Nephron progenitor cell (in vitro differentiated cells): Measurements from ENCODE around the gene CIAPIN1.
A peak's percentile ranks its signal among the peaks of the same experiment; 100 is the strongest.

ENCODE experiments used
- DNase-seq: peaks from one replicate; pipeline ENCODE4 v3.0.0; 2021
- H3K27ac Mint-ChIP-seq: 2 replicates; pipeline ENCODE4 v1.8.0; 2021; ENCODE audit warnings: mild to moderate bottlenecking, moderate library complexity, mixed read lengths
- H3K27me3 Mint-ChIP-seq: 2 replicates; pipeline ENCODE4 v1.8.0; 2021; ENCODE audit warnings: mild to moderate bottlenecking, low read depth, mixed read lengths; ENCODE audit not compliant: poor library complexity
- H3K36me3 Mint-ChIP-seq: 2 replicates; pipeline ENCODE4 v1.8.0; 2021; ENCODE audit warnings: low read depth, mixed read lengths
- H3K4me1 Mint-ChIP-seq: 2 replicates; pipeline ENCODE4 v1.8.0; 2021; ENCODE audit warnings: mixed read lengths
- H3K4me3 Mint-ChIP-seq: 2 replicates; pipeline ENCODE4 v1.8.0; 2021; ENCODE audit warnings: mild to moderate bottlenecking, moderate library complexity, mixed read lengths
- H3K9me3 Mint-ChIP-seq: 2 replicates; pipeline ENCODE4 v1.8.0; 2021; ENCODE audit warnings: mild to moderate bottlenecking, moderate library complexity, mixed read lengths
- TF ChIP-seq, protein P1 (sequence below): fragments of 200-600 bp; sonication (generic); IDR thresholded peaks from 2 replicates; pipeline ENCODE4 v1.5.0; 2021; ENCODE audit warnings: antibody characterized with exemption

The CIAPIN1 gene

DNA sequence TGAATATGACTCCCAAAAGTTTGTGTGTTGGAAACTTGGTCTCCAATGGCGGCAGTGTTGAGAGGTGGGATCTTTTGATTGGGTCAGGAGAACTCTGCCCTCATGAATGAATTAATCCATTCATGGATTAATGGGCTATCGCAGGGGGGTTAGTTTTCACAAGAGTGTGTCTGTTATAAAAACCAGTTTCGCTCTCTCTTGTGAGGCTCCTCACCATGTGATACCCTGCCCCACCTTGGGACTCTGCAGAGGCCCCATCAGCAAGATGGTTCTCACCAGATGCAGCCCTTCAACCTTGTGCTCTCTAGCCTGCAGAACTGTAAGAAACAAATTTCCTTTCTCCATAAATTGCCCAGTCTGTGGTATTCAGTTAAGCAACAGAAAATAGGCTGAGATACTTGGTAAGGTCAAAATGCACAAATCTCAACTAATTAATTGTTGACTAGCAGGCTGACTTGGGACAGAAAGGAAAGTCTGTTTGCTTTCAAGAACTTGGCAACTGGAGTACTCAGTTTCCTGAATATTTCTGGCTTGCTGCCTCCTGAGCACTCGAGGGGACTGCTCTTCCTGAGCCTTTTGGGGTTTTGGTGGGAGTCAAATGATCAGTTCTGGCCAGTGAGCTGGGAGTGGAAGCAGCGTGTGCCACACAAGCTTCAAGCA is 56.4 kb downstream of the CIAPIN1 start:
- Mint-ChIP-seq H3K4me1 (peaks cover 6% of the 10 kb centered on the region), H3K27me3 (peaks cover 30% of the 10 kb centered on the region), H3K36me3 (no peaks in the 10 kb centered on the region), H3K9me3 (no peaks in the 10 kb centered on the region), H3K4me3 (no peak overlapping the region), H3K27ac (peak overlapping the region; percentile 64)
- TF ChIP-seq, protein P1, sequence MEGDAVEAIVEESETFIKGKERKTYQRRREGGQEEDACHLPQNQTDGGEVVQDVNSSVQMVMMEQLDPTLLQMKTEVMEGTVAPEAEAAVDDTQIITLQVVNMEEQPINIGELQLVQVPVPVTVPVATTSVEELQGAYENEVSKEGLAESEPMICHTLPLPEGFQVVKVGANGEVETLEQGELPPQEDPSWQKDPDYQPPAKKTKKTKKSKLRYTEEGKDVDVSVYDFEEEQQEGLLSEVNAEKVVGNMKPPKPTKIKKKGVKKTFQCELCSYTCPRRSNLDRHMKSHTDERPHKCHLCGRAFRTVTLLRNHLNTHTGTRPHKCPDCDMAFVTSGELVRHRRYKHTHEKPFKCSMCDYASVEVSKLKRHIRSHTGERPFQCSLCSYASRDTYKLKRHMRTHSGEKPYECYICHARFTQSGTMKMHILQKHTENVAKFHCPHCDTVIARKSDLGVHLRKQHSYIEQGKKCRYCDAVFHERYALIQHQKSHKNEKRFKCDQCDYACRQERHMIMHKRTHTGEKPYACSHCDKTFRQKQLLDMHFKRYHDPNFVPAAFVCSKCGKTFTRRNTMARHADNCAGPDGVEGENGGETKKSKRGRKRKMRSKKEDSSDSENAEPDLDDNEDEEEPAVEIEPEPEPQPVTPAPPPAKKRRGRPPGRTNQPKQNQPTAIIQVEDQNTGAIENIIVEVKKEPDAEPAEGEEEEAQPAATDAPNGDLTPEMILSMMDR, result no peak
- DNase-seq, result no peak

DNA sequence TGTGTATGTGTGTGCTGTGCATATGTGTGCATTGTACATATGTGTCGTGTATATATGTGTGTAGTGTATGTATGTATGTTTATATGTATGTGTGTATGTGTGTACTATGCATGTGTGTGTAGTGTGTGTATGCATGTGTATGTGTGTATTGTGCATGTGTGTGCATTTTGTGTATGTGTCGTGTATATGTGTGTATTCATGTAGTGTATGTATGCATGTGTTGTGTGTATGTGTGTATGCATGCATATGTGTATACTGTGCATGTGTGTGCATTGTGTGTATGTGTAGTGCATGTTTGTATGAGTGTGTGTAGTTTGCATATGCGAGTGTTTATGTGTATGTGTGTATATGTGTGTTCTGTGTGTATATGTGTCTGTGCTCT is 58.1 kb downstream of the CIAPIN1 start:
- H3K27me3 Mint-ChIP-seq, result peaks cover 28% of the 10 kb centered on the region
- peaks cover 8% of the 10 kb centered on the region for H3K4me1 Mint-ChIP-seq
- no peak overlapping the region for H3K27ac Mint-ChIP-seq
- H3K9me3 Mint-ChIP-seq, result no peaks in the 10 kb centered on the region
- no peak for DNase-seq
- no peak overlapping the region for H3K4me3 Mint-ChIP-seq
- TF ChIP-seq, protein P1, result no peak
- no peaks in the 10 kb centered on the region for H3K36me3 Mint-ChIP-seq

DNA sequence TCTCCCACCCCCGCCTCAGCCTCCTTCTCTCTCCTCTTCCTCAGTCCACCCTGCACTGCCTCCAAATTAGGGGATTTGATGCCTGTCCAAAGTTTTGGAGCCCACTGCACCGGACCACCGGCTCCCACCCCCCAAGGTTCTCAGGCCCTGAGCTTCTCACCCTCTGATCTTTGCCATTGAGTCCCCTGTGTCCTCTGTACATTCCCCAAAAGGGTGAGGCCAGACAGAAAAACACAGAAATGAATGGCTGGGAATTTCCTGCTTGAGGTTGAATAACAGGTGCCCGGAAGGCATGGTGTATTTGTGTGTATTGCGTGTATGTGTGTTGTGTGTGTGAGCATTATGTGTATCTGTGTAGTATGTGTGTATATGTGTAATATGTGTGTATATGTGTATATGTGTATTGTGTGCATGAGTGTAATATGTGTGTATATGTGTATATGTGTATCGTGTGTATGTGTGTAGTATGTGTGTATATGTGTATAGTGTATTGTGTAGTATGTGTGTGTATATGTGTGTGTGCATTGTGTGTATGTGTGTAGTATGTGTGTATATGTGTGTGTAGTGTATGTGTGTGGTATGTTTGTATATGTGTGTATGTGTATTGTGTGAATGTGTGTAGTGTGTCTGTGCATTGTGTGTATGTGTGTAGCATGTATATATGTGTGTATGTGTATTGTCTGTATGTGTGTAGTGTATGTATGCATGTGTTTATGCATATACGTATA is 58.7 kb downstream of the CIAPIN1 start:
- Mint-ChIP-seq H3K9me3 (no peaks in the 10 kb centered on the region), H3K4me3 (no peak overlapping the region), H3K36me3 (no peaks in the 10 kb centered on the region), H3K4me1 (peaks cover 10% of the 10 kb centered on the region), H3K27ac (no peak overlapping the region), H3K27me3 (peaks cover 22% of the 10 kb centered on the region)
- no peak for DNase-seq
- TF ChIP-seq, protein P1, result no peak

DNA sequence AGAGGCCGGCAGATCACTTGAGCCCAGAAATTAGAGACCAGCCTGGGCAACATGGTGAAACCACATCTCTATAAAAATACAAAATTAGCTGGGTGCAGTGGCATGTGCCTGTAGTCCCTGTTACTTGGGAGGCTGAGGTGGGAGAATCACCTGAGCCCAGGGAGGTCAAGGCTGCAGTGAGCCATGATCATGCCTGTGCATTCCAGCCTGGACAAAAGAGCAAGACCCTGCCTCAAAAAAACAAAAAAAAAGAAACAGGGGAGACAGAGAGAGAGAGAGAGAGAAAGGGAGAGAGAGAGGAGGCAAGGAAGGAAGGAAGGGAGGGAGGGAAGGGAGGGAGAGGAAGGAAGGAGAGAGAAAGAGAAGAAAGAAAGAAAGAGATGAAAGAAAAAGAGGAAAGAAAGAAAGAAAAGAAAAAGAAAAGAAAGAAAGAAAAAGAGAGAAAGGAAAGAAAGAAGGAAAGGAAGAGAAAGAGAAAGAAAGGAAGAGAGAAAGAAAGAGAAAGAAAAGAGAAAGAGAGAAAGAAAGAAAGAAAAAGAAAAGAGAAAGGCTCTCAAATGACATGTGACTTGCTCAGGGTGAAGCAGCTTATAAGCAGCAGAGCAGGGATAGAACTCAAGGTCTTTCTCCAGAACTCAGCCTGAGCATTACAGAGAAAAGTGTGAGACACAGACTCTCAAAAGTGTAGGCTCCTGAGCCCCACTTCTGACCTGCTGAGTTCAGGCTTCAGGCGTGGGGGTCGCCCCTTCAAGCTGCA is 59.4 kb downstream of the CIAPIN1 start:
- Mint-ChIP-seq H3K4me3 (no peak overlapping the region), H3K9me3 (no peaks in the 10 kb centered on the region), H3K36me3 (no peaks in the 10 kb centered on the region), H3K27ac (no peak overlapping the region), H3K27me3 (peaks cover 21% of the 10 kb centered on the region), H3K4me1 (peaks cover 10% of the 10 kb centered on the region)
- TF ChIP-seq, protein P1, result no peak
- DNase-seq, result no peak

DNA sequence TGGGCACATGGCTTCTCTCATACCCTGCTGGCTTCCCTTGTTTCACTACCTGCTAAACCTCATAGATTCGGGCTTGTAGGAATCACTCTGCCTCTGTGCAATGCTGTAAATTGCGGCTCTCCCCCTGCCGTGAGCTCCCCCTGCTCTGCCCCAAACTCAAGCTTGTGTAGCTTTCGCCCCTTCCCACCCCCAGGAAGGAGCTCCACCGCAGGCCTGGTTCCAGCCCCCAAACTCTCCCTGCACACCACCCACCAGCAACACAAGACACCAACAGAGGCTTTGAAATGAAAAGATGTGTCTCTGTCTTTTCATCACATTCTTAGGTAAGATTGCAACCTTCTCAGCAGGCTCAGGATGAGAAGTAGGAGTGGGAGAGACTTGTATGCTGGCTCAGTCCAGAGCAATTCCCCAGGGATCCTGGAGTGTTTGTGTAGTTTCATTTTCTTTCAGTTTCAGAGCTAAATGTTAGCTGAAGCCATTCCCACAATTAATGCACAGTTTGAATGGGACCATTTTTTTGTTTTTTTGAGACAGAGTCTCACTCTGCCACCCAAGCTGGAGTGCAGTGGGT is 60.7 kb downstream of the CIAPIN1 start:
- peaks cover 10% of the 10 kb centered on the region for H3K4me1 Mint-ChIP-seq
- TF ChIP-seq, protein P1, result no peak
- no peaks in the 10 kb centered on the region for H3K36me3 Mint-ChIP-seq
- H3K4me3 Mint-ChIP-seq, result no peak overlapping the region
- H3K9me3 Mint-ChIP-seq, result no peaks in the 10 kb centered on the region
- no peak for DNase-seq
- H3K27me3 Mint-ChIP-seq, result peaks cover 14% of the 10 kb centered on the region
- H3K27ac Mint-ChIP-seq, result no peak overlapping the region
